CD4-positive, alpha-beta memory T cell (primary cell): ENCODE data around the gene TMEM106A. TPM values are rescaled to one million over a fixed set of nuclear protein-coding genes. Genes with fewer than 3 reads are reported as not detected.
"Not testable (repeated sequence)": the region's sequence is repeated elsewhere in the genome, so short reads cannot be mapped to it uniquely, and the experiment has no call there.

Experiments
- CTCF ChIA-PET: fragments of 350-600 bp; sonication (Branson Sonifier 250); formaldehyde crosslinking; loops from one replicate; lab custom pipeline; 2021; ENCODE audit warnings: inconsistent platforms; ENCODE audit not compliant: partially characterized antibody; lab: Charles Lee
- POLR2A ChIA-PET: fragments of 350-600 bp; sonication (Branson Sonifier 250); formaldehyde crosslinking; loops from one replicate; lab custom pipeline; 2021; ENCODE audit not compliant: partially characterized antibody; lab: Charles Lee
- DNase-seq, 5 donors: peaks; one replicate each; pipeline versions ENCODE4 v3.0.0 to v3.0.0-alpha.2; 2020 to 2022; ENCODE audit warnings: mixed read lengths in 1 of 5
- H3K27ac ChIP-seq: one replicate; pipeline ENCODE4 v1.7.0; 2013; ENCODE audit warnings: low read depth, low read length
- H3K27me3 ChIP-seq: 2 replicates; pipeline ENCODE4 v1.7.0; 2013; ENCODE audit warnings: mild to moderate bottlenecking, low read length, moderate library complexity; ENCODE audit not compliant: insufficient read depth
- H3K36me3 ChIP-seq: 2 replicates; pipeline ENCODE4 v1.7.0; 2013; ENCODE audit warnings: mild to moderate bottlenecking, low read length, moderate library complexity; ENCODE audit not compliant: insufficient read depth
- H3K4me1 ChIP-seq: 2 replicates; pipeline ENCODE4 v1.7.0; 2013; ENCODE audit warnings: mild to moderate bottlenecking, low read length, moderate library complexity; ENCODE audit not compliant: insufficient read depth
- H3K4me3 ChIP-seq, 2 donors: one replicate each; pipeline ENCODE4 v1.7.0; 2013; ENCODE audit warnings: low read length in 2 of 2, mild to moderate bottlenecking in 1 of 2
- H3K9me3 ChIP-seq, 2 donors: one replicate each; pipeline ENCODE4 v1.7.0; 2013; ENCODE audit warnings: low read length in 2 of 2, control low read depth in 1 of 2; ENCODE audit not compliant: control insufficient read depth in 1 of 2
- H3K27ac Mint-ChIP-seq, 7 donors: one replicate each; pipeline ENCODE4 v1.8.0; 2020 to 2021; ENCODE audit warnings: mixed read lengths in 7 of 7, mild to moderate bottlenecking in 6 of 7, inconsistent platforms in 3 of 7, moderate library complexity in 3 of 7
- H3K27me3 Mint-ChIP-seq, 2 donors: one replicate each; pipeline ENCODE4 v1.8.0; 2020 to 2021; ENCODE audit warnings: mixed read lengths in 2 of 2
- H3K36me3 Mint-ChIP-seq, 2 donors: one replicate each; pipeline ENCODE4 v1.8.0; 2020 to 2021; ENCODE audit warnings: mixed read lengths in 2 of 2, inconsistent platforms in 1 of 2, mild to moderate bottlenecking in 1 of 2
- H3K4me1 Mint-ChIP-seq, 4 donors: one replicate each; pipeline ENCODE4 v1.8.0; 2020 to 2021; ENCODE audit warnings: mixed read lengths in 4 of 4, mild to moderate bottlenecking in 1 of 4
- H3K4me3 Mint-ChIP-seq, 8 donors: one replicate each; pipeline ENCODE4 v1.8.0; 2020 to 2021; ENCODE audit warnings: mixed read lengths in 8 of 8, mild to moderate bottlenecking in 7 of 8, moderate library complexity in 6 of 8, inconsistent platforms in 3 of 8
- H3K9me3 Mint-ChIP-seq, 8 donors: one replicate each; pipeline ENCODE4 v1.8.0; 2020 to 2021; ENCODE audit warnings: mixed read lengths in 8 of 8, mild to moderate bottlenecking in 5 of 8, inconsistent platforms in 3 of 8, moderate library complexity in 1 of 8
- intact Hi-C: fragments of 100-400 bp; cut with micrococcal nuclease; formaldehyde crosslinking; loops from one replicate; pipeline ENCODE4 v1.15.1; 2023
- polyA plus RNA-seq, 2 donors: library from polyadenylated mRNA; unstranded; fragments of 300-500 nt; fragmentation: Illumina TruSeq; gene quantifications; one replicate each; pipeline ENCODE4 v1.2.3, GENCODE V29; 2021
- total RNA-seq, 2 experiments: library from RNA; stranded (reverse); gene quantifications; one replicate each; pipeline ENCODE4 v1.2.3, GENCODE V29; 2021

TMEM106A gene
- total and polyA plus RNA-seq, 4 experiments from 2014 or later = 1.5 to 12.8 (median 8.0) TPM

DNA sequence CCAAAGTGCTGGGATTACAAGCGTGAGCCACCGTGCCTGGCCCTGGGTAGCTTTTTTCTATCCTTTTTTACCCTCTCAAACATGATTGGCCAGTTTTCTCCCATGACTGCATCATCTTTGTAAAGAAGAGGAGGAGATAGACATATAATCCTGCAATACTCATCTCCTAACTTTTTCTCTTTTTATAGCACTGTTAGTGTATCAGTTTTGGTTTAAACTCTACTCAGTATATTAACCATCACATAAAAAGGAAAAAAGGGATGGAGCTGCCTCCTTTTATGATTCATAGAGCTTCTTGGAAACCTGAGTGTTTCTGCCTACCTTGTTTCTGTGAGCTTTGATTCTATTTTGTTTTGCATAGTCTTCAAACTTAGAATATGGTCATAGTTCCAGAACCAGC, 12.0 kb upstream of the TMEM106A start:
- Histone ChIP-seq H3K4me3 (no peak overlapping the region), H3K27me3 (no peaks in the 10 kb centered on the region), H3K9me3 (no peaks in the 10 kb centered on the region), H3K4me1 (no peaks in the 10 kb centered on the region), H3K36me3 (peaks cover 67% of the 10 kb centered on the region), H3K27ac (no peak overlapping the region)
- Mint-ChIP-seq H3K4me3 (no peak overlapping the region), H3K27ac (peak overlapping the region in 1 of 7 donors; percentile 57), H3K27me3 (no peaks in the 10 kb centered on the region), H3K4me1 (peaks cover 0 to 2% (median 0%) of the 10 kb centered on the region in 4 donors), H3K36me3 (peaks cover 55 to 74% of the 10 kb centered on the region in 2 donors), H3K9me3 (no peaks in the 10 kb centered on the region)
- CTCF ChIA-PET = interaction anchor here (0.6 to 1.7 kb wide), 4 partner anchors 136 to 711 kb away, joined by 3 to 6 read pairs (median 4); partner anchors contain the start of gene DHX8
- POLR2A ChIA-PET = interaction anchor here (1.1 to 3.4 kb wide), 4 partner anchors 13 to 202 kb away, joined by 3 to 23 read pairs (median 6); partner anchors contain the start of genes RPL27 and TMEM106A
- intact Hi-C loops = no loop called here
- DNase-seq = no peak

DNA sequence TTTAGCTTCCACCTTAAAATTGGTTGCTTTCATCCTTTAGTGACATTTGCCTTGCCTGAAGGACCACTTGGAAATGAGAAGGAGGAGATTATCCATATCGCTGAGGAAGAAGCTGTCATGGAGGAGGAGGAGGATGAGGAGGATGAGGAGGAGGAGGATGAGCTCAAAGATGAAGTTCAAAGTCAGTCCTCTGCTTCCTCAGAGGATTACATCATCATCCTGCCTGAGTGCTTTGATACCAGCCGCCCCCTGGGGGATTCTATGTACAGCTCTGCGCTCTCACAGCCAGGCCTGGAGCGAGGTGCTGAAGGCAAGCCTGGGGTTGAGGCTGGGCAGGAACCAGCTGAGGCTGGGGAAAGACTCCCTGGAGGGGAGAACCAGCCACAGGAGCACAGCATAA, 11.5 kb upstream of the TMEM106A start:
- Histone ChIP-seq H3K4me3 (no peak overlapping the region), H3K27ac (no peak overlapping the region), H3K27me3 (no peaks in the 10 kb centered on the region), H3K36me3 (peaks cover 62% of the 10 kb centered on the region), H3K4me1 (no peaks in the 10 kb centered on the region), H3K9me3 (no peaks in the 10 kb centered on the region)
- Mint-ChIP-seq H3K4me1 (peaks cover 0 to 2% (median 0%) of the 10 kb centered on the region in 4 donors), H3K9me3 (no peaks in the 10 kb centered on the region), H3K4me3 (no peak overlapping the region), H3K36me3 (peaks cover 52 to 72% of the 10 kb centered on the region in 2 donors), H3K27ac (peak overlapping the region in 2 of 7 donors; percentile 18 to 53), H3K27me3 (no peaks in the 10 kb centered on the region)
- no peak for DNase-seq
- ChIA-PET POLR2A (interaction anchor here (1.1 to 3.4 kb wide), 4 partner anchors 12 to 202 kb away, joined by 3 to 23 read pairs (median 6); partner anchors contain the start of genes RPL27 and TMEM106A), CTCF (interaction anchor here (1.2 to 1.7 kb wide), 3 partner anchors 136 to 284 kb away, joined by 3 to 6 read pairs (median 4); partner anchors contain the start of gene DHX8)
- intact Hi-C loops = no loop called here

DNA sequence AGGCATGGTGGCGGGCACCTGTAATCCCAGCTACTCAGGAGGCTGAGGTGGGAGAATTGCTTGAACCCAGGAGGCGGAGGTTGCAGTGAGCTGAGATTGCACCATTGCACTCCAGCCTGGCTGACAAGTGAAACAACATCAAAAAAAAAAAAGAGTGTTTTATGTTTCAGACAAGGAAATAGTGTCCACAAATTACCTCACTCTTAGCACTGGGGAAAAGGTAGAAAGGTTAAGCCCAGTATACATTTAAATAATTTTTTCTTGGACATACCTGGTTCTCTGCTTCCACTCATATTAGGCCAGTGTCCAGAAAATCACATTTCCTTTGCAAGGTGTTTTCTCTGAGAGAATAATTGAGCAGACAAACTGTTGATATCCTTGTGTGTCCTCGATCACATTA, 8.7 kb upstream of the TMEM106A start:
- H3K27me3 Mint-ChIP-seq, POLR2A ChIA-PET, H3K4me3 ChIP-seq, H3K9me3 ChIP-seq, H3K27ac ChIP-seq, H3K4me3 Mint-ChIP-seq, DNase-seq, intact Hi-C loops, H3K9me3 Mint-ChIP-seq, H3K4me1 ChIP-seq, H3K4me1 Mint-ChIP-seq, H3K27me3 ChIP-seq: not testable (repeated sequence)
- Mint-ChIP-seq H3K27ac (peak overlapping the region in 1 of 7 donors; percentile 29), H3K36me3 (peaks cover 48 to 67% of the 10 kb centered on the region in 2 donors)
- CTCF ChIA-PET = interaction anchor here (2.1 kb wide), 1 partner anchor 9 kb away, joined by 5 read pairs; the partner anchor contains the start of gene TMEM106A
- H3K36me3 ChIP-seq = peaks cover 54% of the 10 kb centered on the region

GRCh38 chr17:43210576-43210975, 1.1 kb upstream of the TMEM106A start:
- H3K27ac ChIP-seq = peak overlapping the region; percentile 87
- intact Hi-C loops = loop anchor here (5.0 kb wide), 1 partner anchor 83 kb away; the partner anchor contains the start of gene BRCA1
- peaks cover 19 to 51% of the 10 kb centered on the region in 2 donors for H3K36me3 Mint-ChIP-seq

GRCh38 chr17:43211123-43211479, 574 bp upstream of the TMEM106A start:
- ChIA-PET CTCF (interaction anchor here (1.0 to 2.6 kb wide), 6 partner anchors 15 to 204 kb away, joined by 3 to 11 read pairs (median 4); partner anchors contain the start of gene IFI35), POLR2A (interaction anchor here (0.9 to 8.1 kb wide), 16 partner anchors 10 to 378 kb away, joined by 3 to 128 read pairs (median 6); partner anchors contain the start of genes NBR1, PSME3, RND2 and RPL27)
- Histone ChIP-seq H3K4me1 (peaks cover 22% of the 10 kb centered on the region), H3K4me3 (peak overlapping the region; percentile 82 to 86), H3K36me3 (peaks cover 13% of the 10 kb centered on the region), H3K27ac (peak overlapping the region; percentile 87), H3K9me3 (no peaks in the 10 kb centered on the region), H3K27me3 (no peaks in the 10 kb centered on the region)
- Mint-ChIP-seq H3K9me3 (no peaks in the 10 kb centered on the region), H3K27ac (peak overlapping the region; percentile 84 to 99 (median 98)), H3K36me3 (peaks cover 19 to 54% of the 10 kb centered on the region in 2 donors), H3K4me1 (peaks cover 17 to 43% (median 28%) of the 10 kb centered on the region in 4 donors), H3K27me3 (no peaks in the 10 kb centered on the region), H3K4me3 (peak overlapping the region; percentile 92 to 100 (median 99))
- intact Hi-C loops = loop anchor here (1.0 to 5.0 kb wide), 2 partner anchors 40 to 84 kb away; partner anchors contain the start of genes BRCA1 and NBR1
- peak in 2 of 5 donors; percentile 4 to 5 for DNase-seq

More at GRCh38 chr17:43210576-43210975, 1.1 kb upstream of the TMEM106A start:
- Histone ChIP-seq H3K27me3 (no peaks in the 10 kb centered on the region), H3K36me3 (peaks cover 12% of the 10 kb centered on the region), H3K4me3 (no peak overlapping the region), H3K4me1 (peaks cover 22% of the 10 kb centered on the region), H3K9me3 (no peaks in the 10 kb centered on the region)
- no peaks in the 10 kb centered on the region for H3K27me3 Mint-ChIP-seq
- DNase-seq = no peak
- ChIA-PET POLR2A (interaction anchor here (1.3 to 8.1 kb wide), 7 partner anchors 10 to 178 kb away, joined by 4 to 128 read pairs (median 23); partner anchors contain the start of gene NBR1), CTCF (interaction anchor here (1.6 to 2.6 kb wide), 3 partner anchors 99 to 122 kb away, joined by 3 to 11 read pairs (median 6); no protein-coding TSS in a partner anchor)
- H3K4me1 Mint-ChIP-seq = peaks cover 17 to 43% (median 25%) of the 10 kb centered on the region in 4 donors
- no peaks in the 10 kb centered on the region for H3K9me3 Mint-ChIP-seq
- peak overlapping the region; percentile 92 to 100 (median 99) for H3K4me3 Mint-ChIP-seq
- peak overlapping the region; percentile 84 to 99 (median 98) for H3K27ac Mint-ChIP-seq

- H3K4me3 ChIP-seq = peak overlapping the region; percentile 39 to 86
- Mint-ChIP-seq H3K9me3 (no peaks in the 10 kb centered on the region), H3K4me1 (peaks cover 19 to 42% (median 34%) of the 10 kb centered on the region in 4 donors), H3K36me3 (peaks cover 19 to 54% of the 10 kb centered on the region in 2 donors), H3K4me3 (peak overlapping the region; percentile 92 to 100 (median 99)), H3K27me3 (no peaks in the 10 kb centered on the region), H3K27ac (peak overlapping the region; percentile 84 to 99 (median 98))
- peaks cover 22% of the 10 kb centered on the region for H3K4me1 ChIP-seq
- H3K27me3 ChIP-seq = no peaks in the 10 kb centered on the region
- H3K27ac ChIP-seq = peak overlapping the region; percentile 87
- peak in 1 of 5 donors; percentile 20 for DNase-seq
- H3K9me3 ChIP-seq = no peaks in the 10 kb centered on the region
- POLR2A ChIA-PET = interaction anchor here (1.2 to 8.1 kb wide), 11 partner anchors 9 to 215 kb away, joined by 4 to 128 read pairs (median 16); partner anchors contain the start of genes NBR1, RPL27 and VAT1
- intact Hi-C loops = loop anchor here (1.0 to 5.0 kb wide), 2 partner anchors 86 to 207 kb away; partner anchors contain the start of genes BRCA1 and IFI35
- CTCF ChIA-PET = interaction anchor here (0.7 to 2.7 kb wide), 6 partner anchors 102 to 271 kb away, joined by 3 to 13 read pairs (median 4); partner anchors contain the start of genes DHX8 and IFI35
- H3K36me3 ChIP-seq = peaks cover 9% of the 10 kb centered on the region
Observed at GRCh38 chr17:43212641-43213490, 1.2 kb downstream of the TMEM106A start.
